Suprapubic skin (tissue), 4 donors: Measurements from ENCODE around the gene ZNF350.
A peak's percentile ranks its signal among the peaks of the same experiment; 100 is the strongest.

ENCODE experiments used
- CTCF ChIP-seq, 2 donors: fragments of 200-600 bp in 1 of 2; fragments of 450-650 bp in 1 of 2; sonication (generic) in 1 of 2; IDR thresholded peaks; one replicate each; pipeline ENCODE4 v1.5.1; 2016 to 2019; ENCODE audit warnings: antibody characterized with exemption in 2 of 2, mild to moderate bottlenecking in 1 of 2, moderate library complexity in 1 of 2
- EP300 ChIP-seq: sonication (generic); formaldehyde crosslinking; IDR thresholded peaks from one replicate; pipeline ENCODE4 v1.6.1; 2017; ENCODE audit warnings: antibody characterized with exemption
- POLR2A ChIP-seq, 2 donors: fragments of 450-650 bp; IDR thresholded peaks; one replicate each; pipeline ENCODE4 v1.6.1; 2017; ENCODE audit warnings: antibody characterized with exemption in 2 of 2, mild to moderate bottlenecking in 2 of 2, moderate library complexity in 2 of 2
- POLR2AphosphoS5 ChIP-seq, 3 donors: sonication (generic); formaldehyde crosslinking; IDR thresholded peaks; one replicate each; pipeline ENCODE4 v1.6.1; 2017; ENCODE audit warnings: antibody characterized with exemption in 3 of 3

DNA sequence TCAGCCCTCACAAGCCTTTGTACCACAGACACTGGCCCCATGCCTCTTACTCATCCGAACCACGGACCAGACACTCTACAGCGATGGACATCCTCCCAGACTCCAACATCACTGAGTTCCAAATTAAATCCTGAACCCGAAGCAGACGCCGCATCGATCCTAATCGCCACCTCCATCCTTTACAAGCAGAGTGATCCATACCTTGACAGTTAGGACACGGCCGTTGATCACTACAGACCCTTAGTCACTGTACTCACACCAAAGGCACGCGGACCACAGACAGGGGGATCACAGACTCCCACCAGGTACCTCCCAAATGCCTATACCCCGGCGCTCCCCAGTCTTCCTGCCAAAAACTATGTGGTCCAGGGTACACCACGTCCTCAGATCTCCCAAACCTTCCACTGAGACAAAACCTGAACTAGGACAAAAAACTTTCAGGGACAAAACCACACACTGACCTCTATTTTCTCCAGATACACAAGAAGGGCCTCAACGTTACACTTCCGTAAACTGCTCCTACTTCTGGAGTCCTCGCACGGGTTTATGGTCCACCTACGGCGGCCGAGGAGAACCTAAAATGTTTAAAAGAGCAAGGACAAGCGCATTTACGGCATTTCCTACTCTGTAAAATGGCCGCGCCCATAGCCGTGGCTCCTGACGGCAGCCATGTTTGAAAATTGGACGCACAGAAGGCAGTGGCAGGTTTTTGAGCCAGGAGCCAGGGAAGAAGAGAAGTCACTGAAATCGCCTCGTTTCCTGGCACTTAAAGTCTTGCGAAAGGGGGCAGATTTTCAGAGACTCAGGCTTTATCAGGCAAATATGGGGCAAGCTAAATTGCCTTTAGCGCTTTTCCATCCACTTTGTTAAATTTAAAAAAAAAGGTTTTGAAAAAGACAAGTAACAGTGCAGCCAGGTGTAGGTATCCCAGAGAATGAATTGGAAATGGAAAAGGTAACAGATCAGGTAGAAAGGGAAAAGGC, at the start of gene ZNF350:
- peak in 1 of 2 donors; percentile 50 for TF ChIP-seq POLR2A (IDR thresholded peaks at IDR 0.05)
- no peak for TF ChIP-seq CTCF (IDR thresholded peaks at IDR 0.05)
- TF ChIP-seq EP300: no peak
- peak in 2 of 3 donors; percentile 87 to 97 for TF ChIP-seq POLR2AphosphoS5 (IDR thresholded peaks at IDR 0.05)
